ENCODE data around the gene TRIM56.
"Not testable (repeated sequence)": the region's sequence is repeated elsewhere in the genome, so short reads cannot be mapped to it uniquely, and the experiment has no call there.

Gene TRIM56

GRCh38 chr7:101132626-101133600 is 47.6 kb downstream of the TRIM56 start:
- DNase-seq (ENCODE audit: low read depth in 2 of 2), result not testable (repeated sequence)

GRCh38 chr7:101133621-101134398 is 48.5 kb downstream of the TRIM56 start:
- no peak for DNase-seq (ENCODE audit: low read depth in 2 of 2)

GRCh38 chr7:101134399-101134980 is 49.2 kb downstream of the TRIM56 start:
- no peak for DNase-seq (ENCODE audit: low read depth in 2 of 2)

- no peak for DNase-seq (ENCODE audit: low read depth in 2 of 2)
Observed at GRCh38 chr7:101137651-101138212, 52.5 kb downstream of the TRIM56 start.

GRCh38 chr7:101138213-101138870 is 53.1 kb downstream of the TRIM56 start:
- DNase-seq (ENCODE audit: low read depth in 2 of 2), result peak; percentile 76 to 84

- no peak for DNase-seq (ENCODE audit: low read depth in 2 of 2)
Observed at GRCh38 chr7:101140339-101140699, 55.0 kb downstream of the TRIM56 start.

GRCh38 chr7:101140746-101141382 is 55.6 kb downstream of the TRIM56 start:
- DNase-seq (ENCODE audit: low read depth in 2 of 2), result no peak

Data from stimulated activated CD8-positive, alpha-beta memory T cell treated with anti-CD3 and anti-CD28 coated beads, Interleukin-2, amount 100 ng/mL, for 48 hours (primary cell).